ENCODE data around the gene FAM168B.

- TF ChIP-seq CTCF (IDR thresholded peaks at IDR 0.05; ENCODE audit: low read length) = no peak
- TF ChIP-seq EZH2 (IDR thresholded peaks at IDR 0.05; ENCODE audit: borderline replicate concordance, low read length) = no peak
Measured at GRCh38 chr2:131092458-131093005, 728 bp downstream of the FAM168B start.
